Adrenal gland (tissue), 19 donors: Measurements from ENCODE around the gene PSMD5. TPM values are rescaled to one million over a fixed set of nuclear protein-coding genes. Genes with fewer than 3 reads are reported as not detected.

Source experiments
- DNase-seq, 7 donors: peaks; one replicate each; pipeline ENCODE4 v3.0.0-alpha.2; 2019 to 2020
- H3K27ac ChIP-seq, 5 donors: fragments of 200-600 bp; sonication (generic) in 4 of 5; 1 replicate in 3 of 5; 2 replicates in 2 of 5; pipeline versions ENCODE4 v1.5.1 to v1.8.0; 2016 to 2020; ENCODE audit warnings: mild to moderate bottlenecking in 1 of 5
- H3K27me3 ChIP-seq: fragments of 200-600 bp; 2 replicates; pipeline ENCODE4 v1.8.0; 2021
- H3K36me3 ChIP-seq, 2 donors: fragments of 200-600 bp; replicated peaks in 1 of 2; 1 replicate in 1 of 2; 2 replicates in 1 of 2; pipeline versions ENCODE4 v1.5.1 to v1.8.0; 2018 to 2022
- H3K4me1 ChIP-seq, 2 donors: fragments of 200-600 bp; replicated peaks in 1 of 2; 1 replicate in 1 of 2; 2 replicates in 1 of 2; pipeline versions ENCODE4 v1.5.1 to v1.8.0; 2018 to 2021
- H3K4me3 ChIP-seq, 4 donors: fragments of 200-600 bp; sonication (generic) in 3 of 4; one replicate each; pipeline ENCODE4 v1.5.1; 2016 to 2018
- H3K9me3 ChIP-seq, 3 donors: fragments of 200-600 bp; sonication (generic) in 1 of 3; replicated peaks in 1 of 3; 1 replicate in 2 of 3; 2 replicates in 1 of 3; pipeline versions ENCODE4 v1.5.1 to v1.8.0; 2016 to 2021
- CTCF ChIP-seq, 6 experiments: fragments of 450-650 bp in 4 of 6; fragments of 200-600 bp in 2 of 6; sonication (generic) in 1 of 6; IDR thresholded peaks; 1 replicate in 5 of 6; 2 replicates in 1 of 6; pipeline versions ENCODE4 v1.5.1 to v1.8.0; 2016 to 2021; ENCODE audit warnings: antibody characterized with exemption in 6 of 6, mild to moderate bottlenecking in 2 of 6, moderate library complexity in 1 of 6
- POLR2A ChIP-seq, 2 donors: fragments of 450-650 bp; IDR thresholded peaks; one replicate each; pipeline ENCODE4 v1.6.1; 2017; ENCODE audit warnings: antibody characterized with exemption in 2 of 2, mild to moderate bottlenecking in 2 of 2, moderate library complexity in 1 of 2
- whole genome bisulfite sequencing, 4 donors: extraction: QIAGEN DNeasy Blood & Tissue Kit in 2 of 4; methylation state at CpG; one replicate each; pipeline versions ENCODE4 v1.1.5 to v1.1.7; 2013 to 2017; 5-methylcytosine and 5-hydroxymethylcytosine counted together
- intact Hi-C, 2 donors: fragments of 100-400 bp; cut with DNase I; formaldehyde crosslinking; loops; one replicate each; pipeline versions ENCODE4 v1.14.1 to v1.15.0; 2022 to 2023
- long read RNA-seq, 10 donors: library from polyadenylated mRNA in 3 of 10; unstranded in 2 of 10; stranded (forward) in 1 of 10; transcript quantifications; one replicate each; pipeline ENCODE4 v2.0.0 and lab custom pipeline, GENCODE V29; 2021 to 2026
- polyA plus RNA-seq, 3 donors: library from polyadenylated mRNA; stranded (reverse); fragments of 200-250 nt in 2 of 3; fragments of 350-450 nt in 1 of 3; fragmentation: Illumina TruSeq in 1 of 3; extraction: RNeasy Lipid Tissue Mini Kit (QIAGEN cat#74804) in 1 of 3; gene quantifications; one replicate each; pipeline ENCODE4 v1.2.3, GENCODE V29; 2013 to 2014
- total RNA-seq, 9 donors: library from RNA; depleted of rRNA in 4 of 9; stranded (reverse); fragments of >200 nt in 4 of 9; fragments of 120-200 nt in 1 of 9; fragmentation: NEBNext Ultra II Directional in 1 of 9; extraction: Animal tissue kit (Norgen Biotek cat#: 25700) in 1 of 9; gene quantifications; one replicate each; pipeline versions ENCODE4 v1.1.0 to v1.2.4, GENCODE V29; 2013 to 2023
- donor health status: healthy with polysubstance abuse.
- donor health status: Bipolar disorder and iron deficiency.
- donor health status: DM: yes; HTN: yes; CAD: no.
- donor health status: DM: no; HTN: no; CAD: no.
- donor health status: DM: no; HTN: no; CAD: no.
- donor health status: DM: yes; HTN: yes; CAD: no.

The PSMD5 gene
- total RNA-seq (10 to 100 TPM; 29.3 to 78.8 (median 47.5) TPM), polyA plus RNA-seq (10 to 100 TPM; 15.6 to 57.1 (median 16.1) TPM)
- long read RNA-seq, donor 1, partial matches to known transcripts = 0 of 4 reads
- long read RNA-seq, donor 1, other reads (novel, unspliced or antisense) = 0 of 4 reads
- long read RNA-seq, donor 2, transcript PSMD5-201 (10 exons, 3,443 nt) = major isoform, 6 of 6 reads
- long read RNA-seq, donor 2, partial matches to known transcripts = 0 of 6 reads
- long read RNA-seq, donor 2, other reads (novel, unspliced or antisense) = 0 of 6 reads
- long read RNA-seq, donor 3, transcript PSMD5-201 (10 exons, 3,443 nt) = major isoform, 6 of 6 reads
- long read RNA-seq, donor 3, partial matches to known transcripts = 0 of 6 reads
- long read RNA-seq, donor 3, other reads (novel, unspliced or antisense) = 0 of 6 reads
- long read RNA-seq, donor 4, transcript PSMD5-201 (10 exons, 3,443 nt) = major isoform, 21 of 25 reads
- long read RNA-seq, donor 4, partial matches to known transcripts = 1 of 25 reads
- long read RNA-seq, donor 4, other reads (novel, unspliced or antisense) = 2 of 25 reads
- long read RNA-seq, donor 5, transcript PSMD5-201 (10 exons, 3,443 nt) = major isoform, 108 of 120 reads
- long read RNA-seq, donor 5, partial matches to known transcripts = 4 of 120 reads
- long read RNA-seq, donor 5, other reads (novel, unspliced or antisense) = 8 of 120 reads
- long read RNA-seq, donor 6, transcript PSMD5-201 (10 exons, 3,443 nt) = major isoform, 9 of 11 reads
- long read RNA-seq, donor 6, partial matches to known transcripts = 0 of 11 reads
- long read RNA-seq, donor 6, other reads (novel, unspliced or antisense) = 2 of 11 reads
- long read RNA-seq, donor 7, partial matches to known transcripts = 0 of 5 reads
- long read RNA-seq, donor 7, other reads (novel, unspliced or antisense) = 0 of 5 reads
- long read RNA-seq, donor 8, partial matches to known transcripts = 13 of 18 reads
- long read RNA-seq, donor 8, other reads (novel, unspliced or antisense) = 0 of 18 reads
- long read RNA-seq, donor 9, partial matches to known transcripts = 0 of 3 reads
- long read RNA-seq, donor 9, other reads (novel, unspliced or antisense) = 0 of 3 reads
- long read RNA-seq, donor 10, transcript PSMD5-201 (10 exons, 3,443 nt) = major isoform, 5 of 6 reads
- long read RNA-seq, donor 10, partial matches to known transcripts = 0 of 6 reads
- long read RNA-seq, donor 10, other reads (novel, unspliced or antisense) = 0 of 6 reads

- Histone ChIP-seq H3K27me3 (no peaks in the 10 kb centered on the region), H3K9me3 (no peaks in the 10 kb centered on the region), H3K4me1 (peaks cover 12 to 17% of the 10 kb centered on the region in 2 donors), H3K36me3 (no peaks in the 10 kb centered on the region), H3K4me3 (peak within 1 kb of the TSS in 3 of 4 donors; percentile 80 to 96 (median 83)), H3K27ac (peak within 1 kb of the TSS; percentile 78 to 96 (median 92))
- TF ChIP-seq CTCF (IDR thresholded peaks at IDR 0.05) (peak in 1 of 6 experiments; percentile 4), POLR2A (IDR thresholded peaks at IDR 0.05) (peak; percentile 55 to 85)
- DNase-seq = peak; percentile 98 to 100 (median 99)
- intact Hi-C loops = no loop called here
- WGBS, 4 donors = 4 to 8% (median 5%) methylated on average over 27 to 62 of the region's 62 CpGs
Measured at GRCh38 chr9:120842685-120843485, at the start of gene PSMD5. PSMD5 (minus strand) TSS chr9:120842922; CDS start chr9:120842909, 13 bp downstream.

DNA sequence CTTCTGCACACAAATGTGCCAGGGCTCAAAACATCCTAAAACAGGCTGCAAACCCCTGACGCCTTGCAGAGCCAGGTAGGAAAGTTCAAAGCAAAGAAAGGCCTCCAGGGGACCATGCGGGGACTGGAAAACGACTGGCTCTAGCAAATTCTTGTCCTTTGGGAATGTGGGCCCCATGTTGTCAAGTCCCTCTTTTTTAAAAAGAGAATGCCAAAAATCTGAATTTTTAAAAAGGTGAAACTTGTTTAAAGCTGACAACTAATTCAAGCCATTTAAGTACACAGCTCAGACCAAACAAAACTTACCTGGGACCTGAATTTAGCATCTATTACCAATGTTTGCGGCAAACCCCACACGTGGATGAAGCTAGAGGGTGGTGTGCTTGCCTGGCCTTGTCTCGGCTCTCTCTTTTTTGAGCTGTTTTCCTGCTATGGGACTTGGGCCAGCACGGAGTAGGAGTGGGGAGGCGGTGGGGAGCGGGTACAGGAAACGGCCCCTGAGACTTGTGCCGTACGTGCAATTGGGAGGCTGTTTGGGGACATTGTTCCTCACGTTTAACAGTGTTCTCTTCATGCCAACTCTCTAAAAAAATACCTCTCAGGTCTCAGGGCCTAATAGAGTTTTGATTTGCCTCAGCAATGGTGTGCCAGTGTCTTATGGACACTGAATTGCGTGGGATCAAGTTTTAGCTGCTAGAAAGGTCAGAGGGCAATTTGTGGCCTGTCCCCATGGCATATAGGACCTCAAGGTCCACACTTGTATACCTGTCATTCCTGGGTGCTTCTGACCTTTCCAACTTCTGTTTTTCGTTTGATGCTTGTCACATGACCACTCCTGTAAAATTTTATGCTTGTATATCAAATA, 49.4 kb upstream of the PSMD5 start:
- Histone ChIP-seq H3K4me1 (peaks cover 0 to 17% of the 10 kb centered on the region in 2 donors), H3K27ac (peak overlapping the region in 1 of 5 donors; percentile 34), H3K36me3 (no peaks in the 10 kb centered on the region), H3K9me3 (no peaks in the 10 kb centered on the region), H3K4me3 (no peak overlapping the region), H3K27me3 (no peaks in the 10 kb centered on the region)
- intact Hi-C loops = no loop called here
- no peak for DNase-seq
- WGBS, 4 donors = 67 to 83% (median 71%) methylated on average over 15 of the region's 15 CpGs
- no peak for TF ChIP-seq POLR2A (IDR thresholded peaks at IDR 0.05)
- no peak for TF ChIP-seq CTCF (IDR thresholded peaks at IDR 0.05)

DNA sequence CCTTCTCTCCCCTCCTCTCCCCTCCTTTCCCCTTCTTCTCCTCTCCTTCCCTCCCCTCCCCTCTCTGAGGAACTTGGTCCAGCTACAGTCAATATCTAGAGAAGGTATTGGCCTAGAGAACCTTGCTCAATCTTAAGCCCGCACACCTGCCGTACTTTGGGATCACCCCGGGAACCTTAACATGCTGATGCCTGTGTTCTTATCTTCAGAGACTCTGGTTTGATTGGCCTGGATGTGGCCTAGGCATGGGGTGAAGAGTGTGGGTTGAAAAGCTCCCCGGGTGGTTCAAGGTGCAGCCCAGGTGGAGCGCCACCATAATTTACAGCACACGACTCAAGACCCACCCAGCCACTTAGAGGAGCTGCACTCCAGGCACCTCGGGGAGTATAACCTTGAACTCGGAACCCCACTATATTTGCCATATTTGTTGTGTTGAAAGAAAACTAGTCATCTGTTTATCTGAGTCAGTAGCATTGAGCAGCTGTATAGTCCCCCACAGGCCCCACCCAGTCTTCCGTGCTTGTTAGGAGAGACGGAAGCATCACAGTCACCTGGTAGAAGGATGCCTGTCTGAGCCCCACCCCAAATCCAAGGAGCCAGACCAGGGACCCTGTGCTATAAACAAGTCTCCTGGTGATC, 48.6 kb upstream of the PSMD5 start:
- DNase-seq = no peak
- intact Hi-C loops = no loop called here
- Histone ChIP-seq H3K27me3 (no peaks in the 10 kb centered on the region), H3K27ac (no peak overlapping the region), H3K9me3 (no peaks in the 10 kb centered on the region), H3K36me3 (no peaks in the 10 kb centered on the region), H3K4me3 (no peak overlapping the region), H3K4me1 (peaks cover 0 to 13% of the 10 kb centered on the region in 2 donors)
- WGBS, 4 donors = 85 to 93% (median 87%) methylated on average over 10 of the region's 10 CpGs
- TF ChIP-seq POLR2A (IDR thresholded peaks at IDR 0.05) (no peak), CTCF (IDR thresholded peaks at IDR 0.05) (no peak)
